Embryonic facial prominence (tissue), 1 donor: ENCODE results near the gene MVD.
"Not testable (repeated sequence)": the region's sequence is repeated elsewhere in the genome, so short reads cannot be mapped to it uniquely, and the experiment has no call there.

Experiments
- DNase-seq: peaks from one replicate; pipeline ENCODE4 v3.0.0-alpha.2; 2016; ENCODE audit errors: extremely low spot score

Gene MVD

DNA sequence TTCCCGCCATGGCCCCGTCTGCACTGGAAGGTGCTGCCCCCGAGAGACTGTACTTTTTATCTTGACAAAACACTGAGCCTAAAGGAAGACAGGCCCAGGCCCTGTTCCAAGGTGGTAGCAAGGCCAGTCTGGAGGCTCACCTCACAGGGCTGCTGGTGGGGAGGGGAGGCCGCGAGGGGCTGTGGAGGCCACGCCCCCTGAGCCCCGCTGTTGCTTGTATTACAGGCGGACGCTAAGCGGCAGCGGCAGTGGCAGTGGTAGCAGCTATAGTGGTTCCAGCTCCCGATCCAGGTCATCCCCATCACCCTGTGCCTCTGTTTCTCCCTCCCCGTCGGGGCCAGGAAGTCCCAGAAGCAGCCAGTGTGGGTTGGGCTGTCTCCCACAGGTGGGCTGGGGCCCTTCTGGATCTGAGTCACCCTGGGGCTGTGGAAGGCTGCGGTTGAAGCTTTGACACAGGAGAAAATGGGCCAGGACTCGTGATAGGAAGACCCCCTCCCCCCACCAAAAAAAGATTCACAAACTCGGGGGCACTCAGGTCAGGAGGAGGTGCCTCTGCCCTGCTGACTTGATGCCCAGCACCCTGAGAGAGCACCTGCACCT, 37.8 kb downstream of the MVD start:
- no peak for DNase-seq

DNA sequence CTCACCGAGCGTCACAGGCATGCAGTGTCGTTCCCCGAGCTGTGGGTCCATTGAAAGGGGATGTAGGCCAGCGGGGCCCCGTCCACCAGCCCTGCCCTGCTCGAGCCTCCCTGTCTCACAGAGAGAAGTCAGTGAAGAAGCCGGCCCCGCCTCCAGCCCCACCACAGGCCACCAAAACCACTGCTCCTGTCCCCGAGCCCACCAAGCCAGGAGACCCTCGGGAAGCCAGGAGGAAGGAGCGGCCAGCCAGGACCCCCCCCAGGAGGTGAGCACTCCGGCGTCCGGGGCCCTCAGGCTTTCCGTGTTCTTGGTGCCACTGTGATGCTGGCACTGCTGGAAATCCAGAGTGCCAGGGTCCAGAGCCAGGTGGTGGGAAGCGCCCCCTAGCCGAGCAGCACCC, 38.4 kb downstream of the MVD start:
- no peak for DNase-seq

- no peak for DNase-seq
Observed at GRCh38 chr16:88623858-88624257, 39.0 kb downstream of the MVD start.

- no peak for DNase-seq
Observed at GRCh38 chr16:88622866-88623265, 40.0 kb downstream of the MVD start.

DNA sequence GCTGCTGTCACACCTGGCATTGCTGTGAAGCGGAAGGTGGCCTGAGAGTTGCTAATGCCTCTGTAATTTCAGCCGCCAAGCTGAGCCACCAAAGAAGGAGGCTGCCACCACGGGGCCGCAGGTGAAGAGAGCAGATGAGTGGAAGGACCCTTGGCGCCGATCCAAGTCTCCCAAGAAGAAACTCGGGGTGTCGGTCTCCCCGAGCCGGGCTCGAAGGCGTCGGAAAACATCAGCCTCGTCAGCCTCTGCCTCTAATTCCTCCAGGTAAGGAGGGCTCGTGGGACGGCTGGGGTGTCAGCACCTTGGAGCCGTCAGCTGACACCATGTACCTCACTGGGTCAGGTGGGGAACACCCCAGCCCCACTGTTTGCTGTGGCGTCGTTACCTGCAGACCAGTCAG, 40.8 kb downstream of the MVD start:
- no peak for DNase-seq

DNA sequence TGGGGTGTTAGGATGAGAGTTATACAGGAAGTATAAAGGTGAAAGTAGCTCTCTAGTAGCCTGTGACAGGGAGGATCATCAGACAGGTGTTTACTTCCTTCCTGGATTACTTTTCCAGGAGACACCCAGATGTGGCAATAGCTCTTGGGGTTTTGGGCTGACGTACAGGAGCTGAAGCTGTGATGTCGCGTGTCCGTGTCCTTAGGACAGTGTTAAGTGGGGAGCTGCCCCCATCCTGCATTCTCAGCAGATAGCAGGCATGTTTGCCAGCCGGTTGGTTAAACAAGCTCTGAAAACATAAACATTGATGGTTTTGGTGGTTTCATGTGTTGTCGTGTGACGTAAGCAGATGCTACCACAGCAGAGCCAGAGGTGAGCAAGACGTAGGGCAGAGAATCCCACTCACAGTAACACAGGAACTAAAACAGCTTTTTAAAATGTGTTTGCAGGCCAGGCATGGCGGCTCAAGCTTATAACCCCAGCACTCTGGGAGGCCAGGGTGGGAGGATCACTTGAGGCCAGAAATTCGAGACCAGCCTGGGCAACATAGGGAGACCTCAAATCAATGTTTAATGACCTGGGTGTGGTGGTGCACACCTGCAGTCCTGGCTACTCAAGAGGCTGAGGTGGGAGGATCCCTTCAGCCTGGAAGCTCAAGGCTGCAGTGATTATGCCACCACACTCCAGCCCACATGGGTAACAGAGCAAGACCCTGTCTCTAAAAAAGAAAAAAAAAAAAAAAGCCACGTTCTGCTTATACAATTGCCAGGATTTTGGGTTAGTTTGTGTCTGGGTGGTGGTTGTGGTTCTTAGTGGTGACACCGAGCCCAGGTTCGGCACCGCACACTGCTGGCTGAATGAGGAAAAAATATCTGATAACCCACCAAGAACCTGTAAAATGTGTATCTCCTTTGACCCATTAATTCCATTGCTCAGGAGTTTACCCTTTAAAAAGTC, 42.8 kb downstream of the MVD start:
- no peak for DNase-seq

GRCh38 chr16:88618956-88619667, 43.8 kb downstream of the MVD start:
- DNase-seq, result no peak

DNA sequence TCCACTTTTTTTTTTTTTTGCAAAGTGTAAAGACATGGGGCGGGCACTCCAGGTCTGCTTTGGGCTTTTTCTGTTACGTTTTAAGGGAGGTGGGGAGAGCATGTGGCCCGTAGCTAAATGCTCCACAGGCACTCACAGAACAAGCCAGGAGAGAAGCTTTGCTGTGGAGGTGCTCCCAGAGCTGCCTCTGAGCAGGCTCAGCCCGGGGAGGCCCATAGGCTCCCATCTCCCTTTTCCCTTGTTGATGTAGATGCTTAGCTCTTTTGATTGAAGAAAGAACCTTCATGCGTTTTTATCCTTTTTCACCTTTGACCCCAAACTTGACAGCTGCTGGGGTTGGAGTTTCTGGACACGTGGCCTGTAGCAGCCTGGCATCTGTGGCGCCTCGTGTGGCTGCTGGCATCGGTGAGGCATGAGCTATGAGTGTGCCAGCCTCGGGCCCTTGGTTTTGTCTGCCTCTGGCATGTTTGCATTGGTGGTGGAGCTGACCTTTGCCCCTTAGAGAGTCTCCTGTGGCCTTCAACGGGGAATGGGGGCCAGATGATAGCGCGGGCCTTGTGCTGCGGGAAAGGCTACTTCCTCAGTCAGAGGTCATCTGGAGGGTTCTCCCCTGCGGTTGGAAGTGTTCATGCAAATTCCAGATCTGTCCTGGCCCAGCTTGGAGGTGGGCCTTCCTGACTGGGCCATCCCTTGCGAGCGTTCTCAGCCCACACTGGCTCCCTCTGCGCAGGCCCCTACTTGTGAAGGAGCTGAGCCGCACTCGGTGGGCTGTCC, 44.5 kb downstream of the MVD start:
- no peak for DNase-seq

DNA sequence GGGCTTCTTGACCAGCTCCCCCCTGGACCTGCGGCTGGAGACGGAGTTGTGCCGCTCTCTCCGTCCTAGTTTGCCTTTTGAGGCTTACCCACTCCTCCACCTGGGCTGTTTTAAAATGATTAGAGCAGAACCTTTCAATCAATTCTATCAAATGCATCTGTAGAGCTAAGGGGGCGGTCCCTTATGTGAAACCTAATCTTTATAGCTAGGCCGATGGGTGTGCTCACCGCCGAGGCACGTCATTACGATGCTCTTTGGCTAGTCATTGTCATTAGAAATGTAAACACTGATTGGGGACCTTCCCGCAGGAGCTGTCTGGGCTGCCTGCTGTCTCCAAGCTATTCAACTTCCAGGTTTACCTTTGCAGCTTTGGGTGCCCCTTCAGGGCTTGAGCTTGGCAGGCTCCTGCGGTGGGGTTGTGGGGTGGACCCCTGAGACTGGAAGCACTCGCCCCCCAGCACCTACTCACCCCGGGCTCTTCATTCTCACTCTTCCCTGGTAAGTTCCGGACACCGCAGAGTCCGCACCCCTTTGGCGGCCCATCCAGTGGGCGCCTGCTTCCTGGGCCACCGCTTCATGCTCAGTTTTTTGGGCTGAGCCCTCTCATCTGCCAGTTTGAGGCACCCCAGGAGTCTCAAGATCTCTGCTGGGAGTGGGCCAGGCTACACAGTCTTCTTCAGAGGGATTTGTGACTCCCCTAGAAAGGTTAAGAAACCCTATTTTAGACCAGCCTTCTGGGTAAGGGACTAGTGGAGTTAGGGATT, 45.4 kb downstream of the MVD start:
- no peak for DNase-seq

- DNase-seq, result no peak
Observed at GRCh38 chr16:88616736-88617135, 46.2 kb downstream of the MVD start.

DNA sequence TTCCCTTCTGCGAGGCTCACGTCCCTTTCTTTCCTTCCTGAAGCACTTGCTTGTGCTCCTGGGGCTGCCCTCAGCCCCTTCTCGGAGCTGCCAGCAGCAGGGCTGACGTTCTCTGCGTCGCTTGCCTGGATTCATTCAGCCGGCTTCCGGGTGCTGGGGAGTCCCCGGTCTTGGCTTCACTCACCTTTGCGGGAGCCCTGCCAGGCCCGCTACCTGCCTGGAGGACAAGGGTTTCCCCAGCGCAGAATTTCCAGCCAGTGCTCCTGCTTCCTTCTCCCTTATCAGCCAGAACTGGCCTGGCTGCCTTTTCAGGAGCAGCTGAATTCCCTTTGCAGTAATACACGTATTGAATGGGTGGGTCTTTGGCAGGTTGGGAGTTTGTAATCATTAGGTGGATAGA, 46.6 kb downstream of the MVD start:
- no peak for DNase-seq

- no peak for DNase-seq
Observed at GRCh38 chr16:88614818-88615580, 47.9 kb downstream of the MVD start.

DNA sequence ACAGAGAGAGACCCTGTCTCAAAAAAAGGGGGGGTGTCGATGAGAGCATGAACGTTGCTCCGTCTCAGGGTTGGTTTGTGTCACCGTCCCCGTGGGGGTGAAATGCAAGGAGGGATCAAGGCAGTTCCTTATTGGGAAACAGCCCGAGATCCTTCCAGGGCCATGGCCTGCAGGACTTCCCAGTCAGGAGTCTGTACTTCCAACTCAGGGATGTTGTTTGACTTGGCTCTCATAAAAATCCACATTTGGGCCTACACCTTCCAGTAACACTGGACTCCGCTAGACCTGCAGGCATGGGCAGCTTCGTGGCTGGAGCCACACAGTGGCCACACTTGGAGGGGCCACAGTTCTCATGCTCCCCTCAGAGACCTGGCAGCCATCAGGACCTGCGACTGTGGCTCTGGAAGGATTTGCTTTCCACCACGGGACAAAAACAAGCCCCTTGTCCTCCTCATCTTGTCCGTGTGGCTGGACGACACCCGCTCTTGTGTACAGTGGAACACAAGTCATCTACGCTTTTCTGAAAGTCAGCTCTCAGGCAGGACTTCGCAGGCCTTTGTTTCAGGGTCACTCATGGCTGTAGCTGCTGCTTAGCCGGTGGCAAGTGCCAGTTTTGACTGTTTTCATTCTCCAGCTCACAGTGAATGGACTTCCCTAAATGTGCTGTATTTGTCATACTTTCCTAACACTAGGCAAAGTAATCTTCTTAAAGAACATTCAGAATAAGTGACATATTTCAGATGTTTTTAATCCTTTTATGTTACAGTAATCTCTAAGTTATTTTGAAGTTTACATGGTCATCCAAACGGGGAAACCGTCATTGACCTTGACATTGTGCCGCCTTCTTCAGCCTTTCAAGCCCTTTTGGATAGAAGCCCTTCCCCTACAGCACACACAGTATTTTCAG, 48.7 kb downstream of the MVD start:
- no peak for DNase-seq

DNA sequence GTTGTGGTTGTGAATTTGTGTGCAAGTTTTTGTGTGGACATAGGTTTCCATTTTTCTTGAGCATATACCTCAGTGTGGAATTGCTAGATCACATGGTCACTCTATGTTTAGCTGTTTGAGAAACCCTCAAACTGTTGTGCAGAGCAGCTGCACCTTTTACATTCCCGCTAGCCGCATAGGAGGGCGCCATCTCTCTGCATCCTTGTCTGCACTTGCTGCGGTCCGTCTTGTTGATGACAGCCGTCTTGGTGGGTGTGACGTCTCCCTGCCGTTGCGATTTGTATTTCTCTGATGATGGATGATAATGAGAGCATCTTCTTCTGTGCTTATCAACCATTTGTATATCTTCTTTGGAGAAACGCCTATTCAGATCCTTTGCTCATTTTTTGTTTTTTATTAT, 49.6 kb downstream of the MVD start:
- no peak for DNase-seq

- DNase-seq, result peak; percentile 14
Observed at GRCh38 chr16:88610909-88611812, 51.7 kb downstream of the MVD start.

DNA sequence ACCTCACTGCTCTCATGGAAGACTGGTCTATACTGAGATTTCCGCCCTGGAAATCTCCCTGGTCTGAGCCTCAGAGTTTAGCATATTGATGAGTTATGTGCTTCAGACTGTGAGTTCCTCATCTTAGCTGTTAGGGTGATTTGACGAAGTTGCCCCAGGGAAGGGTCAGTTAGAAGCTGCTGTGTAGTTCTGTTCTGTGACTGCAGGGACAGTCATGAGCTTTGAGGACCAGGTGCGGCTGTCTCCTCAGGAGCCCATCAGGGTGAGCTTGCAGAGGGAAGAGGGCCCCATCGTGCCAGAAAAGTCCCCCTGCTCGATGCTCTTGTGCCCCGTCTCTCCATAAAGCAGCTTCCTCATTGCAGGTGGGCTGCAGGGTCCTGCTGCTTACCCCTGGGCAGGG, 52.8 kb downstream of the MVD start:
- no peak for DNase-seq

DNA sequence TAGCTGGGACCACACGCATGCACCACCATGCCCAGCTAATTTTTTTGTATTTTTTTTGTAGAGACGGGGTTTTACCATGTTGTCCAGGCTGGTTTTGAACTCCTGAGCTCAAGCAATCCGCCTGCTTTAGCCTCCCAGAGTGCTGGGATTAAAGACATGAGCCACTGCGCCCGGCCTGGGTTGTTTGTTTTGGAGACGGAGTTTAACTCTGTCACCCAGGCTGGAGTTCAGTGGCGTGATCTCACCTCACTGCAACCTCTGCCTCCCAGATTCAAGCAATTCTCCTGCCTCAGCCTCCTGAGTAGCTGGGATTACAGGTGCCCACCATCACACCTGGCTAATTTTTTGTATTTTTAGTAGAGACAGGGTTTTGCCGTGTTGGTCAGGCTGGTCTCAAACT, 53.5 kb downstream of the MVD start:
- DNase-seq, result not testable (repeated sequence)

GRCh38 chr16:88608076-88608475, 54.8 kb downstream of the MVD start:
- no peak for DNase-seq
